Peyer's patch (tissue), 4 donors: ENCODE data around the gene CLASRP. TPM values are rescaled to one million over a fixed set of nuclear protein-coding genes. Genes with fewer than 3 reads are reported as not detected.

Source experiments
- DNase-seq, 3 donors: peaks; one replicate each; pipeline ENCODE4 v3.0.0-alpha.2; 2017 to 2019
- H3K27ac ChIP-seq, 4 donors: fragments of 200-600 bp; sonication (generic); one replicate each; pipeline ENCODE4 v1.5.1; 2016 to 2019
- H3K27me3 ChIP-seq, 2 donors: fragments of 200-600 bp; sonication (generic); one replicate each; pipeline ENCODE4 v1.5.1; 2019
- H3K36me3 ChIP-seq, 3 donors: fragments of 200-600 bp; sonication (generic); one replicate each; pipeline ENCODE4 v1.5.1; 2016 to 2019
- H3K4me1 ChIP-seq, 4 donors: fragments of 200-600 bp; sonication (generic); one replicate each; pipeline ENCODE4 v1.5.1; 2016 to 2019
- H3K4me3 ChIP-seq, 4 donors: fragments of 200-600 bp; sonication (generic); 1 replicate in 3 of 4; 2 replicates in 1 of 4; pipeline ENCODE4 v1.5.1; 2016 to 2019; ENCODE audit warnings: mild to moderate bottlenecking in 1 of 4
- H3K9me3 ChIP-seq, 4 donors: fragments of 200-600 bp; sonication (generic); one replicate each; pipeline ENCODE4 v1.5.1; 2016 to 2019; ENCODE audit warnings: mild to moderate bottlenecking in 1 of 4
- POLR2A ChIP-seq, 2 donors: fragments of 450-650 bp; IDR thresholded peaks; one replicate each; pipeline ENCODE4 v1.5.1; 2017; ENCODE audit warnings: antibody characterized with exemption in 2 of 2, mild to moderate bottlenecking in 2 of 2, moderate library complexity in 2 of 2
- total RNA-seq, 4 donors: library from RNA; depleted of rRNA; stranded (reverse); fragments of >200 nt; gene quantifications; one replicate each; pipeline ENCODE4 v1.1.0, GENCODE V29; 2016
- TF ChIP-seq, protein P1 (sequence below), 6 experiments: fragments of 450-650 bp in 4 of 6; fragments of 200-600 bp in 2 of 6; sonication (generic) in 1 of 6; IDR thresholded peaks; one replicate each; pipeline ENCODE4 v1.5.1; 2017 to 2019; ENCODE audit warnings: antibody characterized with exemption in 6 of 6, mild to moderate bottlenecking in 3 of 6, moderate library complexity in 1 of 6

CLASRP gene
- total RNA-seq, 4 donors from 2014 or later: 94.2 to 310 (median 147) TPM

DNA sequence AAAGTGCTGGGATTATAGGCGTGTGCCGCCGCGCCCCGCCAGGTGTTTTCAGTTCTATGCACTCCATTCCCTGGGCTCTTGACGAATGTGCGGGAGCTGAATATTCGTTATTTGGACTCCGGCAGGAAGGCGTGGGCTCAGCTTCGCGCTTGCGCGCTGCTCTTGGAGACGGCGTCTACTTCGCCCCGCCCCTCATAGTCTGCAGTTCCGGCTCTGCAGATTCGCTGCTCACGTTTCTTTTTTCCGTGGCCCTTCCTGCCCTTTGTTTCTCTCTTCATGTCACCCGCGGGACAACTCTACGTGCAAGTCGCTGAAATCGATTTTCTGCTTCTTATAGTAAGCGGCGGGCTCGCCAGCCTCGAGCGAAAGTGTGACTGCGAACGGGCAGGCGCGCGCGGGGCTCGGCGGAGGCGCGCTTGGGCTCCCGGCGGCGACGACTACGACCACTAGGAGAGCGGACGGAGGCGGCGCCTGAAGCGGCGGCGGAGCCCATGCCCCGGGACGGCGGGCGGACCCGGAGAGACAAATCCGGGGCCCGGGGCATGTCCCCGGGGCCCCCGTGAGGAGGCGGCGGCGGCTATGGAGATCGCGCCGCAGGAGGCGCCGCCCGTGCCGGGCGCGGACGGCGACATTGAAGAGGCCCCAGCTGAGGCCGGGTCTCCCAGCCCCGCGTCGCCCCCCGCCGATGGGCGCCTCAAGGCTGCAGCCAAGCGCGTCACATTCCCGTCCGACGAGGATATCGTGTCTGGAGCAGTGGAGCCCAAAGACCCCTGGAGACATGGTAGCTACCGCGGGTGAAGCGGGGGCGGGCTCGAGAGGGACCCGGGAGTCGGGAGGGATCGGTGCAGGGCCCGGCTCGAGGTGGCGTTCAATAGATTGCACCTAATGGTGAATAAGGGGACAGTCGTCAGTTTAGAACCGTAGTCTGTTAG, 54.2 kb downstream of the CLASRP start, which contains the start of gene PPP1R37:
Gene PPP1R37, plus strand, starts transcription at position 433 of the 932 bp plus-strand sequence. Its CDS starts 147 bp downstream, at position 580.
- Histone ChIP-seq H3K27ac (peak within 1 kb of the TSS; percentile 78 to 91 (median 84)), H3K36me3 (peaks cover 0 to 6% (median 0%) of the 10 kb centered on the region in 3 donors), H3K4me3 (peak within 1 kb of the TSS; percentile 94 to 100 (median 98)), H3K9me3 (no peaks in the 10 kb centered on the region), H3K4me1 (peaks cover 3 to 72% (median 14%) of the 10 kb centered on the region in 4 donors), H3K27me3 (no peaks in the 10 kb centered on the region)
- DNase-seq: peak; percentile 91 to 97 (median 94)
- peak; percentile 38 to 49 for TF ChIP-seq POLR2A (IDR thresholded peaks at IDR 0.05)
- TF ChIP-seq, protein P1, sequence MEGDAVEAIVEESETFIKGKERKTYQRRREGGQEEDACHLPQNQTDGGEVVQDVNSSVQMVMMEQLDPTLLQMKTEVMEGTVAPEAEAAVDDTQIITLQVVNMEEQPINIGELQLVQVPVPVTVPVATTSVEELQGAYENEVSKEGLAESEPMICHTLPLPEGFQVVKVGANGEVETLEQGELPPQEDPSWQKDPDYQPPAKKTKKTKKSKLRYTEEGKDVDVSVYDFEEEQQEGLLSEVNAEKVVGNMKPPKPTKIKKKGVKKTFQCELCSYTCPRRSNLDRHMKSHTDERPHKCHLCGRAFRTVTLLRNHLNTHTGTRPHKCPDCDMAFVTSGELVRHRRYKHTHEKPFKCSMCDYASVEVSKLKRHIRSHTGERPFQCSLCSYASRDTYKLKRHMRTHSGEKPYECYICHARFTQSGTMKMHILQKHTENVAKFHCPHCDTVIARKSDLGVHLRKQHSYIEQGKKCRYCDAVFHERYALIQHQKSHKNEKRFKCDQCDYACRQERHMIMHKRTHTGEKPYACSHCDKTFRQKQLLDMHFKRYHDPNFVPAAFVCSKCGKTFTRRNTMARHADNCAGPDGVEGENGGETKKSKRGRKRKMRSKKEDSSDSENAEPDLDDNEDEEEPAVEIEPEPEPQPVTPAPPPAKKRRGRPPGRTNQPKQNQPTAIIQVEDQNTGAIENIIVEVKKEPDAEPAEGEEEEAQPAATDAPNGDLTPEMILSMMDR (IDR thresholded peaks at IDR 0.05): peak in 5 of 6 experiments; percentile 14 to 58 (median 43)

DNA sequence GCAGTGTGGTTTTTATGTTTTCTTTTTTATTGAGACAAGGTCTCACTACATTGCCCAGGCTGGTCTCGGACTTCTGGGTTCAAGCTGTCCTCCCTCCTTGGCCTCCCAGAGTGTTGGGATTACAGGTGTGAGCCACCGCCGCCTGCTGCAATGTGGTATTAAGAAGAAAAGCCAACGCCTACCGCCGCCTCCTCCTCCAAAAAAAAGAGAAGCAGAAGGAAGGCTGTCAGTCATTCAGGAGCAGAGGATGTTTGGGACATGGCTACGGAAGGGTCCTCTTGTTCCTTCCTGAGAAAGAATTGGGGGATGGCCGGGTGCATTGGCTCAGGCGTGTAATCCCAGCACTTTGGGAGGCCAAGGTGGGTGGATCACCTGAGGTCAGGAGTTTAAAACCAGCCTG, 55.3 kb downstream of the CLASRP start:
- peaks cover 10 to 75% (median 16%) of the 10 kb centered on the region in 4 donors for H3K4me1 ChIP-seq

DNA sequence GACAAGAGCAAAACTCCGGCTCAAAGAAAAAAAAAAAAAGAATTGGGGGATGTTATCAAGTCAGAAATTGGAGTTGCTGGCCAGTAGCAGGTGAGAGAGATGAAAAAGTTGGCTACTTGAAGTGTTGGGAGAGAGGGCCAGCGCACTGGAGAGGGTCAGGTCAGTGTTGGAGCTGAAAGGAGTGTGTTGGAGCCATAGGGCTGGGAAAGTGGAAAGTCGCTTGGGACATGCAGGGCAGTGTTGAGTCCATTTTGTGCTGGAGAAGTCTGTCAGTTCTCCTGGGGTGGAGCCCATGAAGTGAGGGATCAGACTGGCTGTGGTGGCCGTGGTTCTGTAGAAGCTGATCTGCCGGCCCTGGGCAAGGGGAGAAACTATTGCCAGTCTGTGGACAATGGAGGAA, 55.9 kb downstream of the CLASRP start:
- no peak for DNase-seq
- Histone ChIP-seq H3K36me3 (no peaks in the 10 kb centered on the region), H3K4me3 (peak overlapping the region in 1 of 4 donors; percentile 100), H3K9me3 (no peaks in the 10 kb centered on the region), H3K4me1 (peaks cover 11 to 76% (median 16%) of the 10 kb centered on the region in 4 donors), H3K27me3 (no peaks in the 10 kb centered on the region), H3K27ac (no peak overlapping the region)
- TF ChIP-seq, protein P1 (IDR thresholded peaks at IDR 0.05): no peak
- no peak for TF ChIP-seq POLR2A (IDR thresholded peaks at IDR 0.05)

More for the DNA sequence above, 55.3 kb downstream of the CLASRP start:
- Histone ChIP-seq H3K4me3 (peak overlapping the region; percentile 94 to 100 (median 98)), H3K36me3 (no peaks in the 10 kb centered on the region), H3K27ac (no peak overlapping the region), H3K27me3 (no peaks in the 10 kb centered on the region), H3K9me3 (no peaks in the 10 kb centered on the region)
- TF ChIP-seq, protein P1 (IDR thresholded peaks at IDR 0.05): no peak
- no peak for TF ChIP-seq POLR2A (IDR thresholded peaks at IDR 0.05)
- no peak for DNase-seq

DNA sequence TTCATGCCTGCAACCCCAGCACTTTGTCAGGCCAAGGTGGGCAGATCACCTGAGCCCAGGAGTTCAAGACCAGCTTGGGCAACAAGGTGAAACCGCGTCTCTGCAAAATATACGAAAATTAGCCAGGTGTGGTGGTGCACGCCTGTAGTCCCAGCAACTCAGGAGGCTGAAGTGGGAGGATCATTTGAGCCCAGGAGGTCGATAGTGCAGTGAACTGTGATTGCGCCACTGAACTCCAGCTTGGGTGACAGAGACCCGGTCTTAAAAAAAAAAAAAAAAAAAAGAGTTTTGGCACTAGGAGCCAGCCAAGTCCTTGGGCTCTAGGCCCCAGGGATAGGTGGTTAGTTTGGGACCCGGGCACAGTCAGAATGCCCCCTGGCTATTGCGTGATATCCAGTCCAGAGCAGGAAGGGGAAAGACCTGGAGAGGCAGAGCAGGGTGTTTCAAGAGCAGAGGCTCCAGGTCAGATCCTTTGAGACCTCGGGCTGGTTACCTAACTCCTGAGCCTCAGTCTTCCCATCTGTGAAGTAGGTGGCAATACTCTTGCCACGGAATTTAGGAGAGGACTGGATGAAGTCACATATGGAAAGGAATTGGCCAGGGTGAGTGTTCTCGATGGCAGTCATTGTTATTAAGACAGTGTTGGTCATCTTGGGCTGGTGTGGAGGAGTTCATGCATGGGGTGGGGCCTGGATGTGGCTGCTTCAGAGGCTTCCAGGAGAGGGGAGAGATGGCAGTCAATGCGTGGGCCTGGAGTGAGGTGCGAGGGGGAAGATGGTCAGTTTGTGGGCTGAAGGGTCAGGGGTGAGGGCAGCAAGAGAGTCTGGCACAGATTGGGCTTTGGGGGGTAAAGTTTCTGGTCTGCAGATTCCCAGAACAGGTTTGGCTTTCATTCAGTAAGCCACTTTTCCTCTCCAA, 56.9 kb downstream of the CLASRP start:
- H3K4me1 ChIP-seq: peaks cover 14 to 77% (median 17%) of the 10 kb centered on the region in 4 donors
- H3K27me3 ChIP-seq: no peaks in the 10 kb centered on the region
- H3K9me3 ChIP-seq: no peaks in the 10 kb centered on the region
- no peak overlapping the region for H3K27ac ChIP-seq
- TF ChIP-seq POLR2A (IDR thresholded peaks at IDR 0.05): no peak
- TF ChIP-seq, protein P1 (IDR thresholded peaks at IDR 0.05): no peak
- H3K36me3 ChIP-seq: no peaks in the 10 kb centered on the region
- H3K4me3 ChIP-seq: no peak overlapping the region
- no peak for DNase-seq

DNA sequence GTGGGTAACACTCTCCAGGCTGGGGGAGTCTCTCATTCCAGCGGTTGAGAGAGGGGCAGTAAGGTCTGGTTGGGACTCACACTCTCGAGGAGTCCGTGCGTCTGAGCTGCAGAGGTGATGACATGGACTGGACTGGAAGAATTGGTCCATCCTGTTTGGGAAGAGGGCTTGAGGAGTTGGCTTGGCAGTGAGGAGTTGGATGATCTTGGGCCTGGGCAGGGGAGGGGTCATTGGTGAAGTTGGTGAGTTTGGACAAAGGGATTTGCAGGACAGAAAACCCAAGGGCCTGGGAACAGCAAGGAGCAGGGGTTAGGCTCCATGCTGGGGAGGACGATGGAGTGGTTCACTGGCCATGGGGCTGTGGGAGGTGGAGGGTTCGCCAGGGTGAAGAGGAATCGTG, 57.9 kb downstream of the CLASRP start:
- TF ChIP-seq POLR2A (IDR thresholded peaks at IDR 0.05): no peak
- TF ChIP-seq, protein P1 (IDR thresholded peaks at IDR 0.05): no peak
- no peaks in the 10 kb centered on the region for H3K9me3 ChIP-seq
- H3K27ac ChIP-seq: no peak overlapping the region
- H3K27me3 ChIP-seq: no peaks in the 10 kb centered on the region
- peaks cover 14 to 81% (median 18%) of the 10 kb centered on the region in 4 donors for H3K4me1 ChIP-seq
- H3K4me3 ChIP-seq: no peak overlapping the region
- H3K36me3 ChIP-seq: no peaks in the 10 kb centered on the region
- DNase-seq: no peak
